Tibial nerve (tissue), 4 donors: ENCODE measurements around the gene PRKAG2. TPM values are rescaled to one million over a fixed set of nuclear protein-coding genes. Genes with fewer than 3 reads are reported as not detected.

Source experiments
- DNase-seq, 2 donors: peaks; one replicate each; pipeline ENCODE4 v3.0.0-alpha.2; 2019; ENCODE audit warnings: low spot score in 2 of 2
- H3K27ac ChIP-seq, 4 donors: fragments of 200-600 bp; sonication (generic) in 3 of 4; one replicate each; pipeline ENCODE4 v1.5.1; 2017 to 2019; ENCODE audit warnings: mild to moderate bottlenecking in 1 of 4
- H3K27me3 ChIP-seq, 2 donors: fragments of 200-600 bp; sonication (generic) in 1 of 2; one replicate each; pipeline versions ENCODE4 v1.5.1 to v1.6.0; 2017 to 2019
- H3K36me3 ChIP-seq, 3 donors: fragments of 200-600 bp; sonication (generic); one replicate each; pipeline ENCODE4 v1.5.1; 2018 to 2019
- H3K4me1 ChIP-seq, 4 donors: fragments of 200-600 bp; sonication (generic) in 3 of 4; one replicate each; pipeline ENCODE4 v1.5.1; 2017 to 2019
- H3K4me3 ChIP-seq, 4 donors: fragments of 200-600 bp; sonication (generic) in 3 of 4; one replicate each; pipeline ENCODE4 v1.5.1; 2017 to 2019; ENCODE audit warnings: mild to moderate bottlenecking in 1 of 4, moderate library complexity in 1 of 4
- H3K9me3 ChIP-seq, 4 donors: fragments of 200-600 bp; sonication (generic) in 3 of 4; one replicate each; pipeline ENCODE4 v1.5.1; 2017 to 2019
- CTCF ChIP-seq, 5 experiments: fragments of 200-600 bp in 3 of 5; fragments of 450-650 bp in 2 of 5; sonication (generic) in 3 of 5; IDR thresholded peaks; one replicate each; pipeline ENCODE4 v1.5.1; 2016 to 2019; ENCODE audit warnings: antibody characterized with exemption in 5 of 5, mild to moderate bottlenecking in 3 of 5, moderate library complexity in 2 of 5
- EP300 ChIP-seq, 2 donors: sonication (generic); formaldehyde crosslinking; IDR thresholded peaks; one replicate each; pipeline ENCODE4 v1.6.1; 2017; ENCODE audit warnings: antibody characterized with exemption in 2 of 2, mild to moderate bottlenecking in 1 of 2
- POLR2A ChIP-seq, 2 donors: fragments of 450-650 bp; IDR thresholded peaks; one replicate each; pipeline ENCODE4 v1.6.1; 2017; ENCODE audit warnings: antibody characterized with exemption in 2 of 2, mild to moderate bottlenecking in 2 of 2, moderate library complexity in 2 of 2
- WGBS, 2 donors: methylation state at CpG; one replicate each; pipeline ENCODE4 v1.1.5; 2018; 5-methylcytosine and 5-hydroxymethylcytosine counted together
- total RNA-seq, 4 donors: library from RNA; depleted of rRNA; stranded (reverse); fragments of >200 nt; gene quantifications; one replicate each; pipeline ENCODE4 v1.1.0, GENCODE V29; 2016

Gene PRKAG2
- total RNA-seq, 4 donors from 2014 or later: 24.5 to 82.6 (median 38.3) TPM

- H3K27me3 ChIP-seq: no peaks in the 10 kb centered on the region
- peaks cover 0 to 12% (median 0%) of the 10 kb centered on the region in 3 donors for H3K36me3 ChIP-seq
- no peak overlapping the region for H3K4me3 ChIP-seq
- 96% methylated on average over 9 of the region's 9 CpGs for WGBS, 2 donors
- H3K4me1 ChIP-seq: no peaks in the 10 kb centered on the region
- DNase-seq: no peak
- no peaks in the 10 kb centered on the region for H3K9me3 ChIP-seq
- H3K27ac ChIP-seq: no peak overlapping the region
- TF ChIP-seq POLR2A (IDR thresholded peaks at IDR 0.05) (no peak), EP300 (IDR thresholded peaks at IDR 0.05) (no peak), CTCF (IDR thresholded peaks at IDR 0.05) (no peak)
Measured at GRCh38 chr7:151804756-151805155, 72.2 kb downstream of the PRKAG2 start.

DNA sequence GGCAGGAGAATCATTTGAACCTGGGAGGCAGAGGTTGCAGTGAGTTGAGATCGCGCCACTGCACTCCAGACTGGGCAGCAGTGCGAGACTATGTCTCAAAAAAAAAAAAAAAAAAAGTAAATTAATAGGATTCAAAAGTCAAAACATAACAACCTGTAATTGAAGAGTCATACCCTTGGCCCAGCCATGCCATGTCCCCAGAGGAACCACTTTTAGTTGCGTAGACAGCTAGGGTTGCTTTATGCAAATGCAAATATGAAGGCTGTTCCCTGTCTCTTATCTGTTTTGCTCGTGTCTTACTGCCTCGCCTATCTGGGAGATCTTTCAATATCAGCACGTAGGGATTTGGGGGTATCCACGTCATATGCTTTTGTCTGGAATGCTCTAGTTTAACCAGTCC, 73.1 kb downstream of the PRKAG2 start:
- no peak for DNase-seq
- H3K27ac ChIP-seq: no peak overlapping the region
- H3K4me1 ChIP-seq: no peaks in the 10 kb centered on the region
- no peak for TF ChIP-seq EP300 (IDR thresholded peaks at IDR 0.05)
- TF ChIP-seq POLR2A (IDR thresholded peaks at IDR 0.05): no peak
- TF ChIP-seq CTCF (IDR thresholded peaks at IDR 0.05): no peak
- no peaks in the 10 kb centered on the region for H3K27me3 ChIP-seq
- no peak overlapping the region for H3K4me3 ChIP-seq
- no peaks in the 10 kb centered on the region for H3K9me3 ChIP-seq
- H3K36me3 ChIP-seq: peaks cover 0 to 12% (median 0%) of the 10 kb centered on the region in 3 donors
- WGBS, 2 donors: 88 to 96% methylated on average over 8 of the region's 8 CpGs

- peaks cover 0 to 12% (median 0%) of the 10 kb centered on the region in 3 donors for H3K36me3 ChIP-seq
- H3K4me3 ChIP-seq: no peak overlapping the region
- TF ChIP-seq POLR2A (IDR thresholded peaks at IDR 0.05) (no peak), CTCF (IDR thresholded peaks at IDR 0.05) (no peak), EP300 (IDR thresholded peaks at IDR 0.05) (no peak)
- no peak for DNase-seq
- H3K27ac ChIP-seq: no peak overlapping the region
- H3K27me3 ChIP-seq: no peaks in the 10 kb centered on the region
- 90% methylated on average over 5 of the region's 5 CpGs for WGBS, 2 donors
- H3K4me1 ChIP-seq: peaks cover 0 to 12% (median under 1%) of the 10 kb centered on the region in 4 donors
- no peaks in the 10 kb centered on the region for H3K9me3 ChIP-seq
Measured at GRCh38 chr7:151802469-151802846, 74.5 kb downstream of the PRKAG2 start.

- H3K36me3 ChIP-seq: peaks cover 0 to 12% (median 0%) of the 10 kb centered on the region in 3 donors
- no peaks in the 10 kb centered on the region for H3K9me3 ChIP-seq
- peaks cover 0 to 17% (median 5%) of the 10 kb centered on the region in 4 donors for H3K4me1 ChIP-seq
- TF ChIP-seq CTCF (IDR thresholded peaks at IDR 0.05) (no peak), EP300 (IDR thresholded peaks at IDR 0.05) (no peak), POLR2A (IDR thresholded peaks at IDR 0.05) (no peak)
- no peak for DNase-seq
- WGBS, 2 donors: 78 to 82% methylated on average over 15 of the region's 15 CpGs
- no peak overlapping the region for H3K4me3 ChIP-seq
- H3K27me3 ChIP-seq: no peaks in the 10 kb centered on the region
- no peak overlapping the region for H3K27ac ChIP-seq
Measured at GRCh38 chr7:151801782-151802468, 75.0 kb downstream of the PRKAG2 start.

GRCh38 chr7:151801291-151801690, 75.6 kb downstream of the PRKAG2 start:
- WGBS, 2 donors: 92 to 100% methylated on average over 5 of the region's 5 CpGs
- no peaks in the 10 kb centered on the region for H3K9me3 ChIP-seq
- H3K36me3 ChIP-seq: peaks cover 0 to 12% (median 0%) of the 10 kb centered on the region in 3 donors

More at GRCh38 chr7:151801291-151801690, 75.6 kb downstream of the PRKAG2 start:
- Histone ChIP-seq H3K4me3 (no peak overlapping the region), H3K27ac (no peak overlapping the region), H3K4me1 (peaks cover 0 to 23% (median 11%) of the 10 kb centered on the region in 4 donors), H3K27me3 (no peaks in the 10 kb centered on the region)
- TF ChIP-seq EP300 (IDR thresholded peaks at IDR 0.05): no peak
- TF ChIP-seq POLR2A (IDR thresholded peaks at IDR 0.05): no peak
- DNase-seq: no peak
